ENCODE measurements around the gene CTRL. TPM values are rescaled to one million over a fixed set of nuclear protein-coding genes. Genes with fewer than 3 reads are reported as not detected.

The CTRL gene
- total RNA-seq, 6 experiments from 2014 or later = 0.12 to 0.49 (median 0.44) TPM; not detected in 3

GRCh38 chr16:67935402-67936123 lies 3.9 kb upstream of the CTRL start:
- intact Hi-C loops (cut with DNase I) = no loop called here
- Histone ChIP-seq H3K36me3 (peaks cover 0 to 4% (median 0%) of the 10 kb centered on the region in 4 donors), H3K4me1 (peaks cover 0 to 30% (median 3%) of the 10 kb centered on the region in 4 donors), H3K27me3 (no peaks in the 10 kb centered on the region), H3K9me3 (no peaks in the 10 kb centered on the region), H3K27ac (peak overlapping the region; percentile 87 to 96 (median 93)), H3K4me3 (peak overlapping the region; percentile 83 to 97 (median 92))
- peak; percentile 67 for TF ChIP-seq POLR2A (IDR thresholded peaks at IDR 0.05)
- no peak for TF ChIP-seq CTCF (IDR thresholded peaks at IDR 0.05)
- ATAC-seq = peak; percentile 90 to 96 (median 92)
- DNase-seq = peak; percentile 97 to 99 (median 99)
- 8% methylated on average over 10 of the region's 55 CpGs for WGBS (ENCODE audit: insufficient coverage, low coverage, low lambda C conversion rate, missing lambda C conversion rate)

- WGBS (ENCODE audit: insufficient coverage, low coverage, low lambda C conversion rate, missing lambda C conversion rate) = 34% methylated on average over 12 of the region's 13 CpGs
- Histone ChIP-seq H3K9me3 (no peaks in the 10 kb centered on the region), H3K27ac (peak overlapping the region in 1 of 3 donors; percentile 96), H3K4me1 (peaks cover 0 to 25% (median 3%) of the 10 kb centered on the region in 4 donors), H3K4me3 (peak overlapping the region; percentile 83 to 97 (median 92)), H3K27me3 (no peaks in the 10 kb centered on the region), H3K36me3 (peaks cover 0 to 4% (median 0%) of the 10 kb centered on the region in 4 donors)
- intact Hi-C loops (cut with DNase I) = no loop called here
- DNase-seq (no peak), ATAC-seq (no peak)
- no peak for TF ChIP-seq CTCF (IDR thresholded peaks at IDR 0.05)
- TF ChIP-seq POLR2A (IDR thresholded peaks at IDR 0.05) = no peak
Measured at GRCh38 chr16:67935101-67935401, 3.4 kb upstream of the CTRL start.

- no peaks in the 10 kb centered on the region for H3K27me3 ChIP-seq
- no peak overlapping the region for H3K27ac ChIP-seq
- DNase-seq = peak in 1 of 3 donors; percentile 57
- H3K4me1 ChIP-seq = peaks cover 0 to 20% (median 3%) of the 10 kb centered on the region in 4 donors
- 77% methylated on average over 5 of the region's 13 CpGs for WGBS (ENCODE audit: insufficient coverage, low coverage, low lambda C conversion rate, missing lambda C conversion rate)
- no peak for ATAC-seq
- H3K4me3 ChIP-seq = no peak overlapping the region
- intact Hi-C loops (cut with DNase I) = no loop called here
- peaks cover 0 to 4% (median 0%) of the 10 kb centered on the region in 4 donors for H3K36me3 ChIP-seq
- H3K9me3 ChIP-seq = no peaks in the 10 kb centered on the region
- TF ChIP-seq POLR2A (IDR thresholded peaks at IDR 0.05) = no peak
- TF ChIP-seq CTCF (IDR thresholded peaks at IDR 0.05) = no peak
Measured at GRCh38 chr16:67934306-67935100, 2.8 kb upstream of the CTRL start.

GRCh38 chr16:67933805-67934204 lies 2.1 kb upstream of the CTRL start:
- H3K4me1 ChIP-seq = peaks cover 0 to 19% (median 3%) of the 10 kb centered on the region in 4 donors
- intact Hi-C loops (cut with DNase I) = no loop called here
- ATAC-seq (no peak), DNase-seq (peak in 1 of 3 donors; percentile 37)
- peaks cover 0 to 4% (median 0%) of the 10 kb centered on the region in 4 donors for H3K36me3 ChIP-seq
- TF ChIP-seq CTCF (IDR thresholded peaks at IDR 0.05) (no peak), POLR2A (IDR thresholded peaks at IDR 0.05) (no peak)
- H3K27me3 ChIP-seq = no peaks in the 10 kb centered on the region
- H3K9me3 ChIP-seq = no peaks in the 10 kb centered on the region
- no peak overlapping the region for H3K27ac ChIP-seq
- no peak overlapping the region for H3K4me3 ChIP-seq
- WGBS (ENCODE audit: insufficient coverage, low coverage, low lambda C conversion rate, missing lambda C conversion rate) = 68% methylated on average over 2 of the region's 7 CpGs
